ENCODE measurements around the gene XPA.

DNA sequence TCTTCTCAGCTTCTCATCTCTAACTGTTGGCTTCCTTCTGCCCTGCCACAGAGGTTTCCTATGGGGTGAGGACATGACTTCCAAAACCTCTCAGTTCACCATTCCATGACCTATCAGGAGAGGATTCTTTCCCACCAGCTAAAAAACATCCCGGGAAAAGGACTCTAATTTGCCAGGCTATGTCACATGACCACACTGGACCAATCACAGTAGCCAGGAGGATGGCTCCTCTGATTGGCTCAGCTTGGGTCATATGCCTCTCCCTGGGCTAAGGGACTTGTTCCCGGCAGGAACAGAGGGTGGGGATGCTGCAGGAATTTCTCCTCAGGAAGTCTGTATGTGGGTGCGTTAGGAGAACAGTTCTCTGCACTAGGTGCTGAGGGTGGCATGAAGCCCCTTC lies 40.3 kb upstream of the XPA start:
- TF ChIP-seq, protein P1, sequence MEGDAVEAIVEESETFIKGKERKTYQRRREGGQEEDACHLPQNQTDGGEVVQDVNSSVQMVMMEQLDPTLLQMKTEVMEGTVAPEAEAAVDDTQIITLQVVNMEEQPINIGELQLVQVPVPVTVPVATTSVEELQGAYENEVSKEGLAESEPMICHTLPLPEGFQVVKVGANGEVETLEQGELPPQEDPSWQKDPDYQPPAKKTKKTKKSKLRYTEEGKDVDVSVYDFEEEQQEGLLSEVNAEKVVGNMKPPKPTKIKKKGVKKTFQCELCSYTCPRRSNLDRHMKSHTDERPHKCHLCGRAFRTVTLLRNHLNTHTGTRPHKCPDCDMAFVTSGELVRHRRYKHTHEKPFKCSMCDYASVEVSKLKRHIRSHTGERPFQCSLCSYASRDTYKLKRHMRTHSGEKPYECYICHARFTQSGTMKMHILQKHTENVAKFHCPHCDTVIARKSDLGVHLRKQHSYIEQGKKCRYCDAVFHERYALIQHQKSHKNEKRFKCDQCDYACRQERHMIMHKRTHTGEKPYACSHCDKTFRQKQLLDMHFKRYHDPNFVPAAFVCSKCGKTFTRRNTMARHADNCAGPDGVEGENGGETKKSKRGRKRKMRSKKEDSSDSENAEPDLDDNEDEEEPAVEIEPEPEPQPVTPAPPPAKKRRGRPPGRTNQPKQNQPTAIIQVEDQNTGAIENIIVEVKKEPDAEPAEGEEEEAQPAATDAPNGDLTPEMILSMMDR (conservative IDR thresholded peaks at IDR 0.05 in 1 of 2, IDR thresholded peaks at IDR 0.05 in 1 of 2; ENCODE audit: low read depth in 1 of 2, low read length in 2 of 2) = no peak
- TF ChIP-seq EZH2 (IDR thresholded peaks at IDR 0.05; ENCODE audit: low read length, missing control alignments) = no peak

All from fibroblast of lung (primary cell).